Measurements from ENCODE around the gene NKAIN1.
"Not testable (repeated sequence)": the region's sequence is repeated elsewhere in the genome, so short reads cannot be mapped to it uniquely, and the experiment has no call there.

NKAIN1 gene

GRCh38 chr1:31182352-31182751 is 57.3 kb downstream of the NKAIN1 start:
- H2BK5ac ChIP-seq (ENCODE audit: low read depth, low read length, poor library complexity, severe bottlenecking), result no peak overlapping the region
- H3K4ac ChIP-seq (ENCODE audit: low read depth in 1 of 2, low read length in 2 of 2), result no peak overlapping the region
- DNase-seq, result peak; percentile 97
- H3K9me3 ChIP-seq (ENCODE audit: control insufficient read depth, low read length), result no peaks in the 10 kb centered on the region
- no peaks in the 10 kb centered on the region for H3K79me1 ChIP-seq (replicated peaks; ENCODE audit: low read length, poor library complexity, severe bottlenecking)
- no peak overlapping the region for H3K27ac ChIP-seq (ENCODE audit: low read length, poor library complexity, severe bottlenecking)
- no peak overlapping the region for H4K91ac ChIP-seq (ENCODE audit: low read length)
- peak overlapping the region in 1 of 2 experiments; percentile 70 for H3K4me3 ChIP-seq (ENCODE audit: insufficient read depth in 1 of 2, low read depth in 1 of 2, low read length in 2 of 2)
- WGBS, result 14% methylated on average over 7 of the region's 18 CpGs
- no peak overlapping the region for H3K23ac ChIP-seq (ENCODE audit: low read length in 2 of 2)
- H3K14ac ChIP-seq (ENCODE audit: low read length in 2 of 2), result no peak overlapping the region
- H2BK15ac ChIP-seq (ENCODE audit: low read depth, poor library complexity, severe bottlenecking), result no peak overlapping the region
- peaks cover 26 to 42% of the 10 kb centered on the region in 2 experiments for H3K27me3 ChIP-seq (ENCODE audit: control insufficient read depth in 1 of 2, insufficient read depth in 1 of 2, low read length in 2 of 2)
- H3K36me3 ChIP-seq (ENCODE audit: control insufficient read depth in 1 of 2, insufficient read depth in 2 of 2, low read depth in 1 of 2, low read length in 2 of 2), result no peaks in the 10 kb centered on the region
- H2BK120ac ChIP-seq (ENCODE audit: low read depth, low read length), result no peak overlapping the region
- H3K4me1 ChIP-seq (ENCODE audit: control insufficient read depth, insufficient read depth, low read depth, low read length), result peaks cover 12% of the 10 kb centered on the region
- H3K4me2 ChIP-seq (ENCODE audit: low read length, poor library complexity, severe bottlenecking), result peak overlapping the region; percentile 69
- no peak overlapping the region for H2BK12ac ChIP-seq (ENCODE audit: low read length in 2 of 2)
- no peak overlapping the region for H4K8ac ChIP-seq (ENCODE audit: low read length)
- no peak overlapping the region for H3K18ac ChIP-seq (ENCODE audit: low read depth in 1 of 2, low read length in 2 of 2)
- H2AFZ ChIP-seq (ENCODE audit: low read depth, low read length), result no peak overlapping the region
- H3K9ac ChIP-seq (ENCODE audit: low read length), result peak overlapping the region; percentile 52
- no peak overlapping the region for H2AK5ac ChIP-seq (ENCODE audit: low read length, severe bottlenecking)

GRCh38 chr1:31181515-31182343 is 58.0 kb downstream of the NKAIN1 start:
- H3K9ac ChIP-seq (ENCODE audit: low read length), result no peak overlapping the region

GRCh38 chr1:31180338-31180737 is 59.3 kb downstream of the NKAIN1 start:
- H3K4me2 ChIP-seq (ENCODE audit: low read length, poor library complexity, severe bottlenecking), result no peak overlapping the region
- H3K79me1 ChIP-seq (replicated peaks; ENCODE audit: low read length, poor library complexity, severe bottlenecking), result no peaks in the 10 kb centered on the region
- peaks cover 17 to 32% of the 10 kb centered on the region in 2 experiments for H3K27me3 ChIP-seq (ENCODE audit: control insufficient read depth in 1 of 2, insufficient read depth in 1 of 2, low read length in 2 of 2)
- no peak overlapping the region for H2BK5ac ChIP-seq (ENCODE audit: low read depth, low read length, poor library complexity, severe bottlenecking)
- no peak overlapping the region for H2BK120ac ChIP-seq (ENCODE audit: low read depth, low read length)
- no peak overlapping the region for H3K4me3 ChIP-seq (ENCODE audit: insufficient read depth in 1 of 2, low read depth in 1 of 2, low read length in 2 of 2)
- no peak overlapping the region for H3K27ac ChIP-seq (ENCODE audit: low read length, poor library complexity, severe bottlenecking)
- H3K4ac ChIP-seq (ENCODE audit: low read depth in 1 of 2, low read length in 2 of 2), result no peak overlapping the region
- 87% methylated on average over 2 of the region's 6 CpGs for WGBS
- no peak overlapping the region for H2AK5ac ChIP-seq (ENCODE audit: low read length, severe bottlenecking)
- H3K23ac ChIP-seq (ENCODE audit: low read length in 2 of 2), result peak overlapping the region in 1 of 2 experiments; percentile 71
- H2AFZ ChIP-seq (ENCODE audit: low read depth, low read length), result no peak overlapping the region
- H2BK15ac ChIP-seq (ENCODE audit: low read depth, poor library complexity, severe bottlenecking), result no peak overlapping the region
- DNase-seq, result peak; percentile 9
- no peak overlapping the region for H4K8ac ChIP-seq (ENCODE audit: low read length)
- no peaks in the 10 kb centered on the region for H3K9me3 ChIP-seq (ENCODE audit: control insufficient read depth, low read length)
- no peak overlapping the region for H4K91ac ChIP-seq (ENCODE audit: low read length)
- no peaks in the 10 kb centered on the region for H3K36me3 ChIP-seq (ENCODE audit: control insufficient read depth in 1 of 2, insufficient read depth in 2 of 2, low read depth in 1 of 2, low read length in 2 of 2)
- no peak overlapping the region for H3K9ac ChIP-seq (ENCODE audit: low read length)
- H2BK12ac ChIP-seq (ENCODE audit: low read length in 2 of 2), result no peak overlapping the region
- no peak overlapping the region for H3K14ac ChIP-seq (ENCODE audit: low read length in 2 of 2)
- H3K18ac ChIP-seq (ENCODE audit: low read depth in 1 of 2, low read length in 2 of 2), result no peak overlapping the region
- peaks cover 12% of the 10 kb centered on the region for H3K4me1 ChIP-seq (ENCODE audit: control insufficient read depth, insufficient read depth, low read depth, low read length)

More at GRCh38 chr1:31181515-31182343, 58.0 kb downstream of the NKAIN1 start:
- no peak overlapping the region for H2AK5ac ChIP-seq (ENCODE audit: low read length, severe bottlenecking)
- no peak overlapping the region for H2BK120ac ChIP-seq (ENCODE audit: low read depth, low read length)
- no peak overlapping the region for H2BK15ac ChIP-seq (ENCODE audit: low read depth, poor library complexity, severe bottlenecking)
- peak overlapping the region; percentile 69 for H3K4me2 ChIP-seq (ENCODE audit: low read length, poor library complexity, severe bottlenecking)
- no peaks in the 10 kb centered on the region for H3K9me3 ChIP-seq (ENCODE audit: control insufficient read depth, low read length)
- H3K79me1 ChIP-seq (replicated peaks; ENCODE audit: low read length, poor library complexity, severe bottlenecking), result no peaks in the 10 kb centered on the region
- no peak overlapping the region for H3K27ac ChIP-seq (ENCODE audit: low read length, poor library complexity, severe bottlenecking)
- H3K23ac ChIP-seq (ENCODE audit: low read length in 2 of 2), result no peak overlapping the region
- no peak overlapping the region for H3K4ac ChIP-seq (ENCODE audit: low read depth in 1 of 2, low read length in 2 of 2)
- H4K91ac ChIP-seq (ENCODE audit: low read length), result peak overlapping the region; percentile 39
- H3K4me1 ChIP-seq (ENCODE audit: control insufficient read depth, insufficient read depth, low read depth, low read length), result peaks cover 12% of the 10 kb centered on the region
- H3K14ac ChIP-seq (ENCODE audit: low read length in 2 of 2), result no peak overlapping the region
- H2BK12ac ChIP-seq (ENCODE audit: low read length in 2 of 2), result no peak overlapping the region
- peak overlapping the region in 1 of 2 experiments; percentile 70 for H3K4me3 ChIP-seq (ENCODE audit: insufficient read depth in 1 of 2, low read depth in 1 of 2, low read length in 2 of 2)
- no peak overlapping the region for H4K8ac ChIP-seq (ENCODE audit: low read length)
- no peaks in the 10 kb centered on the region for H3K36me3 ChIP-seq (ENCODE audit: control insufficient read depth in 1 of 2, insufficient read depth in 2 of 2, low read depth in 1 of 2, low read length in 2 of 2)
- no peak overlapping the region for H2BK5ac ChIP-seq (ENCODE audit: low read depth, low read length, poor library complexity, severe bottlenecking)
- H3K27me3 ChIP-seq (ENCODE audit: control insufficient read depth in 1 of 2, insufficient read depth in 1 of 2, low read length in 2 of 2), result peaks cover 20 to 35% of the 10 kb centered on the region in 2 experiments
- 12% methylated on average over 49 of the region's 52 CpGs for WGBS
- peak; percentile 37 for DNase-seq
- H2AFZ ChIP-seq (ENCODE audit: low read depth, low read length), result no peak overlapping the region
- no peak overlapping the region for H3K18ac ChIP-seq (ENCODE audit: low read depth in 1 of 2, low read length in 2 of 2)

- H3K23ac ChIP-seq (ENCODE audit: low read length in 2 of 2); H3K4ac ChIP-seq (ENCODE audit: low read depth in 1 of 2, low read length in 2 of 2); H4K91ac ChIP-seq (ENCODE audit: low read length); H3K4me3 ChIP-seq (ENCODE audit: insufficient read depth in 1 of 2, low read depth in 1 of 2, low read length in 2 of 2); H2BK5ac ChIP-seq (ENCODE audit: low read depth, low read length, poor library complexity, severe bottlenecking); H3K4me2 ChIP-seq (ENCODE audit: low read length, poor library complexity, severe bottlenecking); H3K27ac ChIP-seq (ENCODE audit: low read length, poor library complexity, severe bottlenecking); H3K14ac ChIP-seq (ENCODE audit: low read length in 2 of 2); H4K8ac ChIP-seq (ENCODE audit: low read length); H3K9me3 ChIP-seq (ENCODE audit: control insufficient read depth, low read length); H2AFZ ChIP-seq (ENCODE audit: low read depth, low read length); H3K9ac ChIP-seq (ENCODE audit: low read length); H2BK12ac ChIP-seq (ENCODE audit: low read length in 2 of 2); DNase-seq; H3K18ac ChIP-seq (ENCODE audit: low read depth in 1 of 2, low read length in 2 of 2); H2AK5ac ChIP-seq (ENCODE audit: low read length, severe bottlenecking); H3K79me1 ChIP-seq (replicated peaks; ENCODE audit: low read length, poor library complexity, severe bottlenecking); H3K36me3 ChIP-seq (ENCODE audit: control insufficient read depth in 1 of 2, insufficient read depth in 2 of 2, low read depth in 1 of 2, low read length in 2 of 2); H2BK15ac ChIP-seq (ENCODE audit: low read depth, poor library complexity, severe bottlenecking); H2BK120ac ChIP-seq (ENCODE audit: low read depth, low read length); H3K4me1 ChIP-seq (ENCODE audit: control insufficient read depth, insufficient read depth, low read depth, low read length): not testable (repeated sequence)
- H3K27me3 ChIP-seq (ENCODE audit: control insufficient read depth in 1 of 2, insufficient read depth in 1 of 2, low read length in 2 of 2), result peaks cover 17 to 24% of the 10 kb centered on the region in 2 experiments
- 96% methylated on average over 14 of the region's 33 CpGs for WGBS
Observed at GRCh38 chr1:31176291-31176690, 63.4 kb downstream of the NKAIN1 start.
